ENCODE results near the gene CZIB. TPM values are rescaled to one million over a fixed set of nuclear protein-coding genes. Genes with fewer than 3 reads are reported as not detected.

Gene CZIB
- total and polyA plus RNA-seq, 2 of the 8 experiments (the other 6 are each of a cell fraction or from before 2014, with no cell fraction given): 46.5 to 48.0 TPM

GRCh38 chr1:53218201-53218600 is 2.2 kb downstream of the CZIB start (continued):
- no peak for TF ChIP-seq JUN (IDR thresholded peaks at IDR 0.05; ENCODE audit: low read depth, low read length)
